Astrocyte of the cerebellum (primary cell): Measurements from ENCODE around the gene RPL35.

Experiments used
- DNase-seq: peaks from one replicate; pipeline ENCODE4 v3.0.0-alpha.2; 2011; ENCODE audit warnings: low read depth
- H3K4me3 ChIP-seq: 2 replicates; pipeline ENCODE4 v1.5.1; 2011; ENCODE audit warnings: mild to moderate bottlenecking, low read depth, low read length, moderate library complexity
- in situ Hi-C: cut with HindIII; loops from 2 replicates; pipeline ENCODE4 v1.10.0; 2017; ENCODE audit warnings: low sequenced_read_pairs
- TF ChIP-seq, protein P1 (sequence below): IDR thresholded peaks from 2 replicates; pipeline ENCODE4 v1.5.1; 2012; ENCODE audit warnings: low read length, low read depth, moderate library complexity, mild to moderate bottlenecking; ENCODE audit errors: missing control alignments

RPL35 gene

GRCh38 chr9:124861342-124862229, at the start of gene RPL35, which contains the start of gene ARPC5L:
TSS of gene RPL35 (minus strand) at chr9:124861957. CDS start at chr9:124861912, 45 bp downstream.
TSS of gene ARPC5L (plus strand) at chr9:124862130. CDS start at chr9:124869291, 7,161 bp downstream.
- peak within 1 kb of the TSS; percentile 92 for H3K4me3 ChIP-seq
- peak; percentile 74 for DNase-seq
- TF ChIP-seq, protein P1, sequence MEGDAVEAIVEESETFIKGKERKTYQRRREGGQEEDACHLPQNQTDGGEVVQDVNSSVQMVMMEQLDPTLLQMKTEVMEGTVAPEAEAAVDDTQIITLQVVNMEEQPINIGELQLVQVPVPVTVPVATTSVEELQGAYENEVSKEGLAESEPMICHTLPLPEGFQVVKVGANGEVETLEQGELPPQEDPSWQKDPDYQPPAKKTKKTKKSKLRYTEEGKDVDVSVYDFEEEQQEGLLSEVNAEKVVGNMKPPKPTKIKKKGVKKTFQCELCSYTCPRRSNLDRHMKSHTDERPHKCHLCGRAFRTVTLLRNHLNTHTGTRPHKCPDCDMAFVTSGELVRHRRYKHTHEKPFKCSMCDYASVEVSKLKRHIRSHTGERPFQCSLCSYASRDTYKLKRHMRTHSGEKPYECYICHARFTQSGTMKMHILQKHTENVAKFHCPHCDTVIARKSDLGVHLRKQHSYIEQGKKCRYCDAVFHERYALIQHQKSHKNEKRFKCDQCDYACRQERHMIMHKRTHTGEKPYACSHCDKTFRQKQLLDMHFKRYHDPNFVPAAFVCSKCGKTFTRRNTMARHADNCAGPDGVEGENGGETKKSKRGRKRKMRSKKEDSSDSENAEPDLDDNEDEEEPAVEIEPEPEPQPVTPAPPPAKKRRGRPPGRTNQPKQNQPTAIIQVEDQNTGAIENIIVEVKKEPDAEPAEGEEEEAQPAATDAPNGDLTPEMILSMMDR: peak; percentile 34
- in situ Hi-C loops: no loop called here

- DNase-seq: no peak
- TF ChIP-seq, protein P1: no peak
- no peak overlapping the region for H3K4me3 ChIP-seq
- in situ Hi-C loops: no loop called here
Observed at GRCh38 chr9:124908098-124908497, 46.3 kb upstream of the RPL35 start.

GRCh38 chr9:124906966-124907365, 45.2 kb upstream of the RPL35 start:
- TF ChIP-seq, protein P1: no peak
- in situ Hi-C loops: no loop called here
- no peak for DNase-seq
- H3K4me3 ChIP-seq: no peak overlapping the region

- no peak for DNase-seq
- in situ Hi-C loops: no loop called here
- H3K4me3 ChIP-seq: no peak overlapping the region
Observed at GRCh38 chr9:124899845-124900244, 38.1 kb upstream of the RPL35 start.

DNA sequence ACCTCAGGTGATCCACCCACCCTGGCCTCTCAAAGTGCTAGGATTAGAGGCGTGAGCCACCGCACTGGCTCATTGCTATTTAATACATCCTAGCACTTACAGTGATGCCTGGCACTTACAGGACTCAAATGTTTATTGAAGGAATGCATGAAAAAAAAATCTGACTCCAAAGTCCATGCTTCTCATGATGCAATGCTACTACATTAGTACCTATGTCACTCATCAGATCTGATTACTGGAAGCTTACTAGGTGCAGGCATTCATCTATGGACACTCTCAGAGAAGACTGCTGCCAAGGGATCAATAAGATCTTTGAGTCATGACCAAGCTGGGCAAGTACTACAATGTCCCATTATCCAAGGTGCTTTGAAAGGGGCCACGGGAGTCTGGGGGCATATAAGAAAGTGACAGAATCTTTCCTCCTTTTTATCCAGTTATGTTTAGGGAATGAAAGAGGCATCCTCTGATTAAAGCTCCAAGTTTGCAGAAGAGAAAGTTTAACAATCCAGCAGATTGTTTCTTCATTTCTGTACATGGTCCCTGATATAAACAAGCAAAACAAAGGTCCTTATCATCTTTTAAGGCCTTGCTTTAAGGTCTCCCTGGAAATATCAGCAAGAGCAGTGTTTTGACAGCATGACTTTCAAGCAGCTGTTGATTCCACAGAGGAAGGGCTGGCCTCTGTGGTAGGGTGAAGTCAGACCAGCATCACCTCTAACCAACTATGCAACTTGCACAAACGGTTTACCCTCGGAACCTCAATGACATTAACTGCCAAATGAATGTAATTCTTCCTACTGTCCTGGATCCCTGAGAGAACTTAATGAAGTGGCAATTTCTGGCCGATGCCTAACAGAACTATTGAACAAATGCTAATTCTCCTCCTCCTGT, 36.1 kb upstream of the RPL35 start:
- no peak for DNase-seq
- in situ Hi-C loops: no loop called here
- TF ChIP-seq, protein P1: no peak
- no peak overlapping the region for H3K4me3 ChIP-seq

More at GRCh38 chr9:124899845-124900244, 38.1 kb upstream of the RPL35 start:
- TF ChIP-seq, protein P1: no peak

DNA sequence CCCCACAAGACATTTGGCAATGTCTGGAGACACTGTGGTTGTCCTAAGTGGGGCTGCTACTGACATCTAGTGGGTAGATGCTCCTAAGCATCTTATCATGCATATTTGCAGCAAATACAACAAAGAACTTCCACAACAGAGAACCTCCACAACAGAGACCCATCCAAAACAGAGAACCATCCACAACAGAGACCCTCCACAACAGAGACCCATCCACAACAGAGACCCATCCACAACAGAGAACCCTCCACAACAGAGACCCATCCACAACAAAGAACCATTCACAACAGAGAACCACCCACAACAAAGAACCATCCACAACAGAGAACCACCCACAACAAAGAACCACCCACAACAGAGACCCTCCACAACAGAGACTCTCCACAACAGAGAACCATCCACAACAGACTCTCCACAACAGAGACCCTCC, 33.0 kb upstream of the RPL35 start:
- TF ChIP-seq, protein P1: peak; percentile 67

More for the DNA sequence above, 33.0 kb upstream of the RPL35 start:
- peak; percentile 20 for DNase-seq
- H3K4me3 ChIP-seq: no peak overlapping the region
- in situ Hi-C loops: no loop called here
